HEK293 (cell line): ENCODE measurements around the gene CCNA2.
A peak's percentile ranks its signal among the peaks of the same experiment; 100 is the strongest.

Source experiments
- CTCF ChIA-PET: fragments of 350-600 bp; formaldehyde crosslinking; extraction: SDS; loops from one replicate; lab custom pipeline; 2021; ENCODE audit warnings: antibody characterized with exemption; lab: Yijun Ruan, JAX
- POLR2A ChIA-PET: fragments of 300-600 bp; formaldehyde crosslinking; extraction: SDS; loops from one replicate; lab custom pipeline; 2020; ENCODE audit warnings: antibody characterized with exemption, inconsistent platforms; lab: Yijun Ruan, JAX
- H3K27ac ChIP-seq: fragments of 200-500 bp; sonication (Bioruptor generic); 2 replicates; pipeline ENCODE4 v1.5.1; 2014; ENCODE audit warnings: low read depth, low read length, control low read depth, inconsistent platforms; ENCODE audit errors: extremely low read depth
- H3K36me3 ChIP-seq, 2 experiments: fragments of 200-500 bp in 1 of 2; sonication (Bioruptor generic) in 1 of 2; 1 replicate in 1 of 2; 2 replicates in 1 of 2; pipeline ENCODE4 v1.5.1; 2014 to 2017; ENCODE audit warnings: inconsistent platforms in 2 of 2, low read length in 2 of 2; ENCODE audit not compliant: control insufficient read depth in 2 of 2, insufficient read depth in 1 of 2
- H3K4me1 ChIP-seq: fragments of 200-500 bp; sonication (Bioruptor generic); 2 replicates; pipeline ENCODE4 v1.5.1; 2014; ENCODE audit warnings: mild to moderate bottlenecking, low read length, inconsistent platforms; ENCODE audit not compliant: control insufficient read depth, insufficient read depth
- H3K4me3 ChIP-seq: 2 replicates; pipeline ENCODE4 v1.5.1; 2011; ENCODE audit warnings: low read depth, mild to moderate bottlenecking, control low read depth, low read length, moderate library complexity
- H3K9me3 ChIP-seq: fragments of 200-500 bp; sonication (Bioruptor generic); 2 replicates; pipeline ENCODE4 v1.5.1; 2014; ENCODE audit warnings: low read depth, low read length, inconsistent platforms; ENCODE audit not compliant: control insufficient read depth, insufficient read depth
- BCL11A ChIP-seq: fragments of 450-650 bp; formaldehyde crosslinking; IDR thresholded peaks from 2 replicates; pipeline ENCODE4 v1.5.1; 2016; ENCODE audit warnings: low read depth, missing biosample characterization, missing genetic modification characterization
- CTCF ChIP-seq: fragments of 450-650 bp; formaldehyde crosslinking; IDR thresholded peaks from 2 replicates; pipeline ENCODE4 v1.5.1; 2016; ENCODE audit warnings: missing biosample characterization, missing genetic modification characterization
- GFI1B ChIP-seq: fragments of 450-650 bp; formaldehyde crosslinking; IDR thresholded peaks from 2 replicates; pipeline ENCODE4 v1.5.1; 2016; ENCODE audit warnings: missing biosample characterization, missing genetic modification characterization
- PRDM1 ChIP-seq: fragments of 450-650 bp; formaldehyde crosslinking; IDR thresholded peaks from 2 replicates; pipeline ENCODE4; 2016; ENCODE audit warnings: missing biosample characterization, missing genetic modification characterization
- PRDM6 ChIP-seq: fragments of 450-650 bp; formaldehyde crosslinking; IDR thresholded peaks from 2 replicates; pipeline ENCODE4 v1.5.1; 2017; ENCODE audit warnings: missing biosample characterization, missing genetic modification characterization
- ZNF114 ChIP-seq: fragments of 450-650 bp; formaldehyde crosslinking; IDR thresholded peaks from 2 replicates; pipeline ENCODE4 v1.5.0; 2017; ENCODE audit warnings: missing biosample characterization, missing genetic modification characterization
- ZNF211 ChIP-seq: fragments of 450-650 bp; formaldehyde crosslinking; IDR thresholded peaks from 2 replicates; pipeline ENCODE4 v1.5.1; 2016; ENCODE audit warnings: low read depth, missing biosample characterization, missing genetic modification characterization
- ZNF354C ChIP-seq: fragments of 450-650 bp; formaldehyde crosslinking; IDR thresholded peaks from 2 replicates; pipeline ENCODE4 v1.5.1; 2016; ENCODE audit warnings: missing biosample characterization, missing genetic modification characterization, low read depth, borderline replicate concordance
- ZNF37A ChIP-seq: fragments of 450-650 bp; IDR thresholded peaks from 2 replicates; pipeline ENCODE4 v1.5.1; 2018; ENCODE audit warnings: missing biosample characterization, missing genetic modification characterization
- ZNF514 ChIP-seq: fragments of 450-650 bp; formaldehyde crosslinking; IDR thresholded peaks from 2 replicates; pipeline ENCODE4 v1.5.1; 2016; ENCODE audit warnings: missing biosample characterization, missing genetic modification characterization
- ZNF549 ChIP-seq: fragments of 450-650 bp; IDR thresholded peaks from 2 replicates; pipeline ENCODE4 v1.5.1; 2018; ENCODE audit warnings: missing biosample characterization, missing genetic modification characterization, mild to moderate bottlenecking, inconsistent platforms, moderate library complexity
- ZNF624 ChIP-seq: fragments of 450-650 bp; formaldehyde crosslinking; IDR thresholded peaks from 2 replicates; pipeline ENCODE4 v1.5.1; 2017; ENCODE audit warnings: missing biosample characterization, missing genetic modification characterization
- ZNF629 ChIP-seq: fragments of 450-650 bp; formaldehyde crosslinking; IDR thresholded peaks from 2 replicates; pipeline ENCODE4 v1.5.1; 2017; ENCODE audit warnings: missing biosample characterization, missing genetic modification characterization
- ZNF76 ChIP-seq: fragments of 450-650 bp; formaldehyde crosslinking; IDR thresholded peaks from 2 replicates; pipeline ENCODE4; 2016; ENCODE audit warnings: low read depth, missing biosample characterization, missing genetic modification characterization, borderline replicate concordance
- TF ChIP-seq, protein P1 (sequence below): fragments of 450-650 bp; formaldehyde crosslinking; IDR thresholded peaks from 2 replicates; pipeline ENCODE4 v1.5.1; 2016; ENCODE audit warnings: missing biosample characterization, missing genetic modification characterization
- TF ChIP-seq, protein P2 (sequence below): fragments of 450-650 bp; formaldehyde crosslinking; IDR thresholded peaks from 2 replicates; pipeline ENCODE4 v1.5.1; 2016; ENCODE audit warnings: missing biosample characterization, missing genetic modification characterization

CCNA2 gene

DNA sequence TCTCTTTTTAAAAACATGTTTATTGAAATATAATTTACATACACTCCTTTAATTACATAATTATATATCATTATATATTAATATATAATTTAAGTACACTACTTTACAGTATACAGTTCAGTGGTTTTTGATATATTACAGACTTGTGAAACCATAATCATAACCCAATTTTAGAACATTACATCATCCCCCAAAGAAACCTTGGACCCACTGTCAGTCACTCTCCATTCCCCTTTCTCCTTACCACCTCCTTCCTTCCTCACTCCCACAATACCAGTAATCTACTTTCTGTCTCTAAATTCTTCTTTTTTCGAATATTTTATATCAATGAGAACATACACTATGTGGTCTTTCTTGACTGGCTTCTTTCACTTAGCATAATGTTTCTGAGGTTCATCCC lies 40.5 kb downstream of the CCNA2 start:
- TF ChIP-seq PRDM1 (0 out of 2 replicates have a peak, but pooled peaks have one; percentile 14), ZNF37A (tag by site-specific recombination) (no peak)
- Histone ChIP-seq H3K4me3 (no peak overlapping the region), H3K36me3 (no peaks in the 10 kb centered on the region), H3K9me3 (no peaks in the 10 kb centered on the region), H3K4me1 (no peaks in the 10 kb centered on the region), H3K27ac (no peak overlapping the region)
- CTCF ChIA-PET = no interaction called here
- POLR2A ChIA-PET = no interaction called here

DNA sequence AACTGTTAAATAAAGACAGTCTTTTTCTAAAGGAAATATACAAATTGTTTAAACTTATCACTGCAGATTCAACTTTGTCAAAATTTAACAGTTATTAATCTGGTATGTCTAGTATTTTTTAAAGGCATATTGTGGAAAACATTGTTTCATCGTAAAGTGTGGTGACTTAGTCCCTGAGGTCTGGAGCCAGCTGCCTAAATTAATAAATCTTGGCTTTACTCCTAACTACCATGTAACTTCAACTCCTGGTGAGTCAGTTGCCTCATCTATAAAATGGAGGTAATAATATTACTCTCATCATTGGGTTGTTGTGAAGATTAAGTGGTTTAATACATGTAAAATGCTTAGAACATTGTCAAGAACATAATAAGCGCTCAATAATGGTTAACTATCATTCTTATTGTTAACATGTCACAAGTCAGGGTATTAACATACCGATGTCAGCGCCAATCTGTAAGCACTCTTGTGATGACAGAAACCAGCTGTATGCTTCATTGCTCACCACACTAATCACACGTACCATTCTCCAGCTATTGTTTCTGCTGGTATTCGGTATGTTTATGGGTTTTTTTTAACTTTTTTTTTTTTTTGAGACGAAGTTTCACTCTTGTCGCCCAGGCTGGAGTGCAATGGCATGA lies 44.6 kb downstream of the CCNA2 start:
- no peak overlapping the region for H3K4me3 ChIP-seq
- H3K9me3 ChIP-seq = no peaks in the 10 kb centered on the region
- CTCF ChIA-PET = interaction anchor here (0.6 kb wide), 1 partner anchor 14 kb away, joined by 3 read pairs; the partner anchor contains the start of gene SMIM43
- H3K36me3 ChIP-seq = no peaks in the 10 kb centered on the region
- H3K4me1 ChIP-seq = no peaks in the 10 kb centered on the region
- no peak for TF ChIP-seq ZNF514 (tag by site-specific recombination)
- TF ChIP-seq, all 188 proteins: peak for 0
- POLR2A ChIA-PET = no interaction called here
- H3K27ac ChIP-seq = no peak overlapping the region

DNA sequence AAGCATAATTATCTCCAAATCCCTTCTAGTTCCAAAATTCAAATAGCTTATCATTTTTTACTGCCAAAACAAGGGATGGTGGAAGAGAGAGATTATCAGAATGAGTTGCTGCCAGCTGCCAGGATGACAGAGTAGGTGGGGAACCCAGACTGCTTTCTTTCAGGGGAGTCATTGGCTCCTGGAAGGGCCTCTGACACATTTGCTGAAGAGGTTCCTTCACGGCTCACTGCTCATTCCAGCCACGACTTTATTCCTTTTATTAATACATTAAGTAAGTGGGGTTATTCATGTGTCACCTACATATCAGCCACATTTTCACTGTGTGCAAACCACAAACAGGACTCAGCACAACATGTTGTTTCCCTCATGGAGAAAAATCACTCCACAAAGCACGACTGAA lies 46.1 kb downstream of the CCNA2 start:
- no peak overlapping the region for H3K4me3 ChIP-seq
- no peak overlapping the region for H3K27ac ChIP-seq
- no peaks in the 10 kb centered on the region for H3K4me1 ChIP-seq
- CTCF ChIA-PET = interaction anchor here (0.7 kb wide), 1 partner anchor 323 kb away, joined by 4 read pairs; no protein-coding TSS in a partner anchor
- POLR2A ChIA-PET = no interaction called here
- no peaks in the 10 kb centered on the region for H3K36me3 ChIP-seq
- TF ChIP-seq, protein P1, sequence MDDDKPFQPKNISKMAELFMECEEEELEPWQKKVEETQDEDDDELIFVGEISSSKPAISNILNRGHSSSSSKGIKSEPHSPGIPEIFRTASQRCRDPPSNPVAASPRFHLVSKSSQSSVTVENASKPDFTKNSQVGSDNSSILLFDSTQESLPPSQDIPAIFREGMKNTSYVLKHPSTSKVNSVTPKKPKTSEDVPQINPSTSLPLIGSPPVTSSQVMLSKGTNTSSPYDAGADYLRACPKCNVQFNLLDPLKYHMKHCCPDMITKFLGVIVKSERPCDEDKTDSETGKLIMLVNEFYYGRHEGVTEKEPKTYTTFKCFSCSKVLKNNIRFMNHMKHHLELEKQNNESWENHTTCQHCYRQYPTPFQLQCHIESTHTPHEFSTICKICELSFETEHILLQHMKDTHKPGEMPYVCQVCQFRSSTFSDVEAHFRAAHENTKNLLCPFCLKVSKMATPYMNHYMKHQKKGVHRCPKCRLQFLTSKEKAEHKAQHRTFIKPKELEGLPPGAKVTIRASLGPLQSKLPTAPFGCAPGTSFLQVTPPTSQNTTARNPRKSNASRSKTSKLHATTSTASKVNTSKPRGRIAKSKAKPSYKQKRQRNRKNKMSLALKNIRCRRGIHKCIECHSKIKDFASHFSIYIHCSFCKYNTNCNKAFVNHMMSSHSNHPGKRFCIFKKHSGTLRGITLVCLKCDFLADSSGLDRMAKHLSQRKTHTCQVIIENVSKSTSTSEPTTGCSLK (tag by site-specific recombination) = no peak
- TF ChIP-seq ZNF629 (tag by site-specific recombination) = no peak
- H3K9me3 ChIP-seq = no peaks in the 10 kb centered on the region

DNA sequence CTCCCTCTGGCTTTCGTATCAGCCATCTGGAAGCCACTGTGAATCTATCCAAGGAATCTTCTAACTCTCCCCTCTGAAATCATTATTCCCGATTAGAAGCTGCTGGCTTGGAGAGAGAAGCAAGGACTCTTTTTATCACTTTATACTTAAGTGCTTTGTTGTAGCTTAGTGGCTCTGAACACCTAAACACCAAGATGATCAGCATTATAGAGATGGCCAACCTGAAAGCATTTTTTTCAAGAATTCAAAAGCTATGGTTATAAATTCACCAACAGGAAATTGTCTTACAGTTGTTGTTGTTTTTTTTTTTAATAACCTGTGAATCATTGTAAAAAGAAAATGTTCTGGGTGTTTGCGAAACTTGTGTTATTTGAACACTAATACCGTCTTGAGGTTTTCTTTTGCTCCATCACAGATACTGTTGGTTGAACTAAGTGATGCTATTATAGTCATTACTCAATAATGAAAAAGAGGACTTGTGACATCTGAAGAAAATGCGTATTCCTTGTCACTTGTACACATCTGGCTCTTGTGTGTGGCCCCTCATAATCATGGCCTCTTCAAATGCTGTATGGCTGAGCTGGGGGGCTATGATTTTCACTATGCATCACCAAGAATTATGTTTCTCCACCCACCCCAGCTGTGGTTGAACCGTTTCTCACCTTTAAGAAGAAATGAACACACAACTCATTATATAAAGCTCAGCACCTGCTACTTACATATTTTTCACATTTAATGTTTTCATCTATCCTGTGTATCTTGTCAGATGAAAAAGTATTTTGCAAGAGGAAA lies 46.9 kb downstream of the CCNA2 start:
- no peak overlapping the region for H3K27ac ChIP-seq
- H3K4me3 ChIP-seq = no peak overlapping the region
- H3K36me3 ChIP-seq = no peaks in the 10 kb centered on the region
- no peaks in the 10 kb centered on the region for H3K9me3 ChIP-seq
- ChIA-PET POLR2A (no interaction called here), CTCF (no interaction called here)
- TF ChIP-seq ZNF76 (tag by site-specific recombination) (no peak), ZNF114 (tag by site-specific recombination) (no peak), ZNF354C (tag by site-specific recombination) (no peak), ZNF211 (tag by site-specific recombination) (no peak), ZNF549 (tag by site-specific recombination) (no peak), ZNF624 (tag by site-specific recombination) (no peak), BCL11A (tag by site-specific recombination) (no peak), CTCF (tag by site-specific recombination) (no peak), PRDM6 (no peak), GFI1B (tag by site-specific recombination) (no peak)
- TF ChIP-seq, protein P2, sequence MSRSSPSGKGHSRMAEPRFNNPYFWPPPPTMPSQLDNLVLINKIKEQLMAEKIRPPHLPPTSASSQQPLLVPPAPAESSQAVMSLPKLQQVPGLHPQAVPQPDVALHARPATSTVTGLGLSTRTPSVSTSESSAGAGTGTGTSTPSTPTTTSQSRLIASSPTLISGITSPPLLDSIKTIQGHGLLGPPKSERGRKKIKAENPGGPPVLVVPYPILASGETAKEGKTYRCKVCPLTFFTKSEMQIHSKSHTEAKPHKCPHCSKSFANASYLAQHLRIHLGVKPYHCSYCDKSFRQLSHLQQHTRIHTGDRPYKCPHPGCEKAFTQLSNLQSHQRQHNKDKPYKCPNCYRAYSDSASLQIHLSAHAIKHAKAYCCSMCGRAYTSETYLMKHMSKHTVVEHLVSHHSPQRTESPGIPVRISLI (tag by site-specific recombination) = no peak
- no peaks in the 10 kb centered on the region for H3K4me1 ChIP-seq
